K562 (cell line): ENCODE data around the gene CDKN2AIPNL. TPM values are rescaled to one million over a fixed set of nuclear protein-coding genes. Genes with fewer than 3 reads are reported as not detected.

Source experiments
- CHCHD3 ChIP-seq: fragments of 250-450 bp; sonication (Bioruptor Pico); IDR thresholded peaks from 2 replicates; pipeline ENCODE4 v2.1.2; 2022; ENCODE audit warnings: mild to moderate bottlenecking
- CREM ChIP-seq: IDR thresholded peaks from 2 replicates; pipeline ENCODE4 v1.6.1; 2014; ENCODE audit warnings: antibody characterized with exemption, low read depth
- DNMT1 ChIP-seq: fragments of 450-650 bp; IDR thresholded peaks from 2 replicates; pipeline ENCODE4 v1.6.1; 2016; ENCODE audit warnings: antibody characterized with exemption, mild to moderate bottlenecking
- GTF3C2 ChIP-seq: IDR thresholded peaks from 3 replicates; pipeline ENCODE4 v1.6.1; 2011; ENCODE audit warnings: borderline replicate concordance, mild to moderate bottlenecking, moderate library complexity; ENCODE audit not compliant: insufficient read length; ENCODE audit errors: extremely low read depth
- HES1 ChIP-seq: fragments of 450-650 bp; IDR thresholded peaks from 2 replicates; pipeline ENCODE4 v1.6.1; 2016; ENCODE audit warnings: low read depth, mild to moderate bottlenecking, moderate library complexity
- MCM3 ChIP-seq: fragments of 450-650 bp; IDR thresholded peaks from 2 replicates; pipeline ENCODE4 v1.6.1; 2016
- NFE2 ChIP-seq: IDR thresholded peaks from 2 replicates; pipeline ENCODE4 v1.6.1; 2014; ENCODE audit warnings: antibody characterized with exemption, low read depth
- NR2C1 ChIP-seq, 2 experiments: fragments of 450-650 bp; IDR thresholded peaks; 2 replicates each; pipeline ENCODE4 v1.6.1; 2017; ENCODE audit warnings: mild to moderate bottlenecking in 2 of 2, antibody characterized with exemption in 1 of 2, inconsistent platforms in 1 of 2, missing compliant biosample characterization in 1 of 2, missing genetic modification characterization in 1 of 2
- POLR2B ChIP-seq: fragments of 450-650 bp; IDR thresholded peaks from 2 replicates; pipeline ENCODE4 v1.6.1; 2018; ENCODE audit warnings: low read depth; ENCODE audit not compliant: partially characterized antibody
- RBFOX2 ChIP-seq: fragments of 200-400 bp; formaldehyde crosslinking; IDR thresholded peaks from 2 replicates; pipeline ENCODE4 v1.6.1; 2017; ENCODE audit warnings: low read depth, mild to moderate bottlenecking, low read length, moderate library complexity
- SETDB1 ChIP-seq: IDR thresholded peaks from one replicate; pipeline ENCODE4 v1.6.1; 2012; ENCODE audit warnings: low read length, control low read depth, inconsistent platforms
- SMARCC2 ChIP-seq: fragments of 450-650 bp; IDR thresholded peaks from 2 replicates; pipeline ENCODE4 v1.6.1; 2017; ENCODE audit warnings: antibody characterized with exemption, moderate library complexity, mild to moderate bottlenecking, low read depth
- TCF7 ChIP-seq: sonication (generic); IDR thresholded peaks from 2 replicates; pipeline ENCODE4 v1.6.1; 2016; ENCODE audit warnings: antibody characterized with exemption, borderline replicate concordance
- UBTF ChIP-seq, 2 experiments: IDR thresholded peaks; 2 replicates each; pipeline ENCODE4 v1.6.1; 2012; ENCODE audit warnings: improper control_type of control experiment in 2 of 2, low read depth in 2 of 2, low read length in 2 of 2, borderline replicate concordance in 1 of 2
- XRCC5 ChIP-seq: fragments of 200-400 bp; formaldehyde crosslinking; IDR thresholded peaks from 2 replicates; pipeline ENCODE4 v1.6.1; 2017; ENCODE audit warnings: low read depth, mild to moderate bottlenecking, low read length
- ZNF165 ChIP-seq: fragments of 250-450 bp; sonication (Bioruptor Pico); IDR thresholded peaks from 2 replicates; pipeline ENCODE4 v1.4.0; 2020; ENCODE audit warnings: borderline replicate concordance
- ZNF431 ChIP-seq: sonication (generic); formaldehyde crosslinking; IDR thresholded peaks from 2 replicates; pipeline ENCODE4 v1.8.0; 2022; ENCODE audit warnings: mild to moderate bottlenecking, missing genetic modification reagents
- polyA plus RNA-seq, 8 experiments: library from polyadenylated mRNA; depleted of rRNA in 4 of 8; stranded (reverse) in 5 of 8; unstranded in 3 of 8; fragments of >200 nt; fragmentation: Nextera tagmentation in 2 of 8; fragmentation: Illumina TruSeq in 1 of 8; extraction: Ambion mirVana in 2 of 8; extraction: Trizol in 1 of 8; gene quantifications; 2 replicates each; pipeline versions ENCODE4 v1.2.1 to v1.2.3, GENCODE V29; 2011 to 2014; ENCODE audit warnings: inconsistent platforms in 1 of 8, missing spikeins in 1 of 8
- total RNA-seq, 7 experiments: library from RNA; depleted of rRNA in 6 of 7; stranded (reverse); fragments of >200 nt in 6 of 7; fragmentation: Illumina TruSeq in 2 of 7; extraction: Trizol in 2 of 7; gene quantifications; 2 replicates each; pipeline versions ENCODE4 v1.2.1 to v1.2.3, GENCODE V29; 2011 to 2021; ENCODE audit warnings: low replicate concordance in 1 of 7

Gene CDKN2AIPNL
- total and polyA plus RNA-seq, 9 of the 15 experiments (the other 6 are each of a cell fraction or from before 2014, with no cell fraction given): 19.9 to 46.9 (median 42.2) TPM

GRCh38 chr5:134370871-134371833 lies 40.5 kb downstream of the CDKN2AIPNL start, which contains the start of gene UBE2B (continued):
- TF ChIP-seq UBTF (IDR thresholded peaks at IDR 0.05; ENCODE audit: borderline replicate concordance in 1 of 2, low read depth in 2 of 2, low read length in 2 of 2): peak in 1 of 2 experiments; percentile 82; a peak in 2 of 4 replicates
- no peak for TF ChIP-seq MCM3
- 0 out of 2 replicates have a peak, but pooled peaks have one; percentile 67 for TF ChIP-seq DNMT1
- TF ChIP-seq POLR2B: peak; percentile 55
- no peak for TF ChIP-seq ZNF431 (CRISPR knock-in tag)
- TF ChIP-seq RBFOX2: peak; percentile 91
- peak; percentile 87 for TF ChIP-seq NR2C1 (IDR thresholded peaks at IDR 0.05)
- peak; percentile 46; the same call in 1 of the 2 replicates for TF ChIP-seq NR2C1 (tag; IDR thresholded peaks at IDR 0.05)
- TF ChIP-seq TCF7: peak; percentile 31; the same call in 1 of the 2 replicates
- peak; percentile 5; the same call in 1 of the 2 replicates for TF ChIP-seq NFE2
- TF ChIP-seq SETDB1: no peak
- peak; percentile 49; the same call in 1 of the 2 replicates for TF ChIP-seq HES1
- no peak for TF ChIP-seq SMARCC2
- no peak for TF ChIP-seq GTF3C2
- TF ChIP-seq XRCC5: peak; percentile 41; the same call in 1 of the 2 replicates
- no peak for TF ChIP-seq ZNF165 (CRISPR knock-in tag)
- TF ChIP-seq CHCHD3 (CRISPR knock-in tag): no peak
- TF ChIP-seq CREM: peak; percentile 96
